CD8-positive, alpha-beta memory T cell (primary cell): ENCODE results near the gene NDUFV1. TPM values are rescaled to one million over a fixed set of nuclear protein-coding genes. Genes with fewer than 3 reads are reported as not detected.
"Not testable (repeated sequence)": the region's sequence is repeated elsewhere in the genome, so short reads cannot be mapped to it uniquely, and the experiment has no call there.

ENCODE experiments used
- CTCF ChIA-PET: fragments of 350-600 bp; sonication (Branson Sonifier 250); formaldehyde crosslinking; loops from one replicate; lab custom pipeline; 2021; ENCODE audit warnings: antibody characterized with exemption; lab: Charles Lee
- POLR2A ChIA-PET: fragments of 350-600 bp; sonication (Branson Sonifier 250); formaldehyde crosslinking; loops from one replicate; lab custom pipeline; 2021; ENCODE audit warnings: antibody characterized with exemption; lab: Charles Lee
- DNase-seq, 5 donors: peaks; one replicate each; pipeline versions ENCODE4 v3.0.0 to v3.0.0-alpha.2; 2020 to 2022; ENCODE audit warnings: mixed read lengths in 1 of 5
- H3K27ac ChIP-seq: one replicate; pipeline ENCODE4 v1.7.0; 2013; ENCODE audit warnings: low read depth, mild to moderate bottlenecking, low read length, moderate library complexity
- H3K27me3 ChIP-seq: 2 replicates; pipeline ENCODE4 v1.7.0; 2013; ENCODE audit warnings: low read length, mild to moderate bottlenecking; ENCODE audit not compliant: insufficient read depth, poor library complexity, severe bottlenecking
- H3K36me3 ChIP-seq: 2 replicates; pipeline ENCODE4 v1.7.0; 2013; ENCODE audit warnings: mild to moderate bottlenecking, low read length, moderate library complexity; ENCODE audit not compliant: insufficient read depth
- H3K4me1 ChIP-seq: 2 replicates; pipeline ENCODE4 v1.7.0; 2013; ENCODE audit warnings: mild to moderate bottlenecking, low read length, moderate library complexity; ENCODE audit not compliant: insufficient read depth
- H3K4me3 ChIP-seq: 2 replicates; pipeline ENCODE4 v1.7.0; 2013; ENCODE audit warnings: mild to moderate bottlenecking, low read length
- H3K9me3 ChIP-seq: 2 replicates; pipeline ENCODE4 v1.7.0; 2013; ENCODE audit warnings: mild to moderate bottlenecking, low read length
- H3K27ac Mint-ChIP-seq, 8 donors: one replicate each; pipeline ENCODE4 v1.8.0; 2020 to 2021; ENCODE audit warnings: mixed read lengths in 8 of 8, mild to moderate bottlenecking in 6 of 8, inconsistent platforms in 3 of 8, moderate library complexity in 3 of 8
- H3K27me3 Mint-ChIP-seq, 2 donors: one replicate each; pipeline ENCODE4 v1.8.0; 2020 to 2021; ENCODE audit warnings: mixed read lengths in 2 of 2, mild to moderate bottlenecking in 1 of 2, moderate library complexity in 1 of 2
- H3K36me3 Mint-ChIP-seq, 3 donors: one replicate each; pipeline ENCODE4 v1.8.0; 2020 to 2021; ENCODE audit warnings: mixed read lengths in 3 of 3, inconsistent platforms in 1 of 3, mild to moderate bottlenecking in 1 of 3
- H3K4me1 Mint-ChIP-seq, 3 donors: one replicate each; pipeline ENCODE4 v1.8.0; 2020 to 2021; ENCODE audit warnings: mixed read lengths in 3 of 3, inconsistent platforms in 1 of 3, mild to moderate bottlenecking in 1 of 3
- H3K4me3 Mint-ChIP-seq, 7 donors: one replicate each; pipeline ENCODE4 v1.8.0; 2020 to 2021; ENCODE audit warnings: mixed read lengths in 7 of 7, mild to moderate bottlenecking in 6 of 7, moderate library complexity in 4 of 7, inconsistent platforms in 2 of 7
- H3K9me3 Mint-ChIP-seq, 5 donors: one replicate each; pipeline ENCODE4 v1.8.0; 2020 to 2022; ENCODE audit warnings: mixed read lengths in 5 of 5, mild to moderate bottlenecking in 3 of 5, moderate library complexity in 2 of 5, inconsistent platforms in 1 of 5
- polyA plus RNA-seq: library from polyadenylated mRNA; unstranded; fragments of 300-500 nt; fragmentation: Illumina TruSeq; gene quantifications from one replicate; pipeline ENCODE4 v1.2.3, GENCODE V29; 2021
- total RNA-seq, 2 experiments: library from RNA; stranded (reverse); gene quantifications; one replicate each; pipeline ENCODE4 v1.2.3, GENCODE V29; 2021

The NDUFV1 gene
- total and polyA plus RNA-seq, 3 experiments from 2014 or later, result 140 to 326 (median 321) TPM

- H3K9me3 Mint-ChIP-seq, H3K27me3 ChIP-seq, H3K4me1 ChIP-seq, H3K27ac Mint-ChIP-seq, H3K36me3 ChIP-seq, H3K27ac ChIP-seq, DNase-seq, POLR2A ChIA-PET, H3K27me3 Mint-ChIP-seq, H3K36me3 Mint-ChIP-seq, H3K9me3 ChIP-seq, H3K4me3 Mint-ChIP-seq, H3K4me1 Mint-ChIP-seq, H3K4me3 ChIP-seq: not testable (repeated sequence)
- CTCF ChIA-PET, result interaction anchor here (1.3 to 1.5 kb wide), 2 partner anchors 9 to 20 kb away, joined by 3 read pairs; no protein-coding TSS in a partner anchor
Observed at GRCh38 chr11:67637441-67637840, 30.7 kb downstream of the NDUFV1 start.

- POLR2A ChIA-PET, result no interaction called here
- H3K4me3 ChIP-seq, result no peak overlapping the region
- no peaks in the 10 kb centered on the region for H3K36me3 ChIP-seq
- no peaks in the 10 kb centered on the region for H3K4me1 ChIP-seq
- Mint-ChIP-seq H3K4me3 (no peak overlapping the region), H3K9me3 (no peaks in the 10 kb centered on the region), H3K36me3 (no peaks in the 10 kb centered on the region), H3K27me3 (no peaks in the 10 kb centered on the region), H3K4me1 (peaks cover 0 to 4% (median 0%) of the 10 kb centered on the region in 3 donors), H3K27ac (peak overlapping the region in 1 of 8 donors; percentile 75)
- CTCF ChIA-PET, result interaction anchor here (1.3 to 2.5 kb wide), 5 partner anchors 8 to 21 kb away, joined by 3 to 11 read pairs (median 6); partner anchors contain the start of gene NUDT8
- no peaks in the 10 kb centered on the region for H3K27me3 ChIP-seq
- no peaks in the 10 kb centered on the region for H3K9me3 ChIP-seq
- no peak for DNase-seq
- no peak overlapping the region for H3K27ac ChIP-seq
Observed at GRCh38 chr11:67638535-67639437, 32.0 kb downstream of the NDUFV1 start.

- Mint-ChIP-seq H3K36me3 (no peaks in the 10 kb centered on the region), H3K4me3 (no peak within 1 kb of the TSS), H3K4me1 (peaks cover 0 to 6% (median 0%) of the 10 kb centered on the region in 3 donors), H3K9me3 (no peaks in the 10 kb centered on the region), H3K27me3 (no peaks in the 10 kb centered on the region), H3K27ac (peak within 1 kb of the TSS in 1 of 8 donors; percentile 82)
- no peak for DNase-seq
- no peaks in the 10 kb centered on the region for H3K27me3 ChIP-seq
- no peaks in the 10 kb centered on the region for H3K36me3 ChIP-seq
- H3K4me3 ChIP-seq, result no peak within 1 kb of the TSS
- H3K27ac ChIP-seq, result no peak within 1 kb of the TSS
- POLR2A ChIA-PET, result no interaction called here
- H3K4me1 ChIP-seq, result no peaks in the 10 kb centered on the region
- H3K9me3 ChIP-seq, result no peaks in the 10 kb centered on the region
- CTCF ChIA-PET, result interaction anchor here (1.5 to 2.5 kb wide), 3 partner anchors 9 to 20 kb away, joined by 6 to 11 read pairs (median 6); partner anchors contain the start of gene NUDT8
Observed at GRCh38 chr11:67639438-67639859, 32.7 kb downstream of the NDUFV1 start, which contains the start of gene TBX10. Gene TBX10 (minus strand): TSS chr11:67639763. CDS start chr11:67639472, 291 bp downstream.

- H3K36me3 Mint-ChIP-seq, result no peaks in the 10 kb centered on the region
- POLR2A ChIA-PET, result interaction anchor here (0.7 kb wide), 1 partner anchor 797 kb away, joined by 3 read pairs; the partner anchor contains the start of gene RCE1
Observed at GRCh38 chr11:67640021-67640757, 33.5 kb downstream of the NDUFV1 start.

GRCh38 chr11:67640758-67641337 is 34.1 kb downstream of the NDUFV1 start:
- H3K4me1 Mint-ChIP-seq, result peaks cover 0 to 8% (median 0%) of the 10 kb centered on the region in 3 donors
- peak overlapping the region in 1 of 8 donors; percentile 82 for H3K27ac Mint-ChIP-seq
- no peaks in the 10 kb centered on the region for H3K27me3 Mint-ChIP-seq
- Histone ChIP-seq H3K4me1 (peaks cover under 1% of the 10 kb centered on the region), H3K27ac (no peak overlapping the region), H3K36me3 (no peaks in the 10 kb centered on the region), H3K27me3 (no peaks in the 10 kb centered on the region), H3K9me3 (no peaks in the 10 kb centered on the region), H3K4me3 (no peak overlapping the region)
- H3K4me3 Mint-ChIP-seq, result no peak overlapping the region
- CTCF ChIA-PET, result interaction anchor here (2.5 kb wide), 2 partner anchors 10 to 19 kb away, joined by 6 to 11 read pairs; partner anchors contain the start of gene NUDT8
- no peaks in the 10 kb centered on the region for H3K36me3 Mint-ChIP-seq
- H3K9me3 Mint-ChIP-seq, result no peaks in the 10 kb centered on the region
- no peak for DNase-seq
- POLR2A ChIA-PET, result interaction anchor here (0.7 kb wide), 1 partner anchor 798 kb away, joined by 3 read pairs; the partner anchor contains the start of gene RCE1

More at GRCh38 chr11:67640021-67640757, 33.5 kb downstream of the NDUFV1 start:
- H3K4me3 ChIP-seq, result no peak overlapping the region
- Mint-ChIP-seq H3K27me3 (no peaks in the 10 kb centered on the region), H3K4me3 (no peak overlapping the region), H3K9me3 (no peaks in the 10 kb centered on the region), H3K27ac (peak overlapping the region in 1 of 8 donors; percentile 82), H3K4me1 (peaks cover 0 to 6% (median 0%) of the 10 kb centered on the region in 3 donors)
- H3K9me3 ChIP-seq, result no peaks in the 10 kb centered on the region
- no peaks in the 10 kb centered on the region for H3K27me3 ChIP-seq
- peak; percentile 29 to 72 (median 46) for DNase-seq
- CTCF ChIA-PET, result interaction anchor here (1.5 to 2.5 kb wide), 3 partner anchors 8 to 19 kb away, joined by 6 to 11 read pairs (median 6); partner anchors contain the start of gene NUDT8
- no peaks in the 10 kb centered on the region for H3K4me1 ChIP-seq
- H3K27ac ChIP-seq, result no peak overlapping the region
- no peaks in the 10 kb centered on the region for H3K36me3 ChIP-seq

GRCh38 chr11:67641338-67642172 is 34.8 kb downstream of the NDUFV1 start:
- CTCF ChIA-PET, result no interaction called here
- POLR2A ChIA-PET, result no interaction called here
- H3K9me3 ChIP-seq, result no peaks in the 10 kb centered on the region
- Mint-ChIP-seq H3K27ac (no peak overlapping the region), H3K36me3 (no peaks in the 10 kb centered on the region), H3K9me3 (no peaks in the 10 kb centered on the region), H3K4me1 (peaks cover 6 to 15% (median 6%) of the 10 kb centered on the region in 3 donors), H3K27me3 (no peaks in the 10 kb centered on the region), H3K4me3 (no peak overlapping the region)
- H3K4me1 ChIP-seq, result peaks cover 7% of the 10 kb centered on the region
- DNase-seq, result no peak
- H3K36me3 ChIP-seq, result no peaks in the 10 kb centered on the region
- H3K27ac ChIP-seq, result no peak overlapping the region
- no peaks in the 10 kb centered on the region for H3K27me3 ChIP-seq
- no peak overlapping the region for H3K4me3 ChIP-seq
